ENCODE measurements around the gene C20orf144.

C20orf144 gene

DNA sequence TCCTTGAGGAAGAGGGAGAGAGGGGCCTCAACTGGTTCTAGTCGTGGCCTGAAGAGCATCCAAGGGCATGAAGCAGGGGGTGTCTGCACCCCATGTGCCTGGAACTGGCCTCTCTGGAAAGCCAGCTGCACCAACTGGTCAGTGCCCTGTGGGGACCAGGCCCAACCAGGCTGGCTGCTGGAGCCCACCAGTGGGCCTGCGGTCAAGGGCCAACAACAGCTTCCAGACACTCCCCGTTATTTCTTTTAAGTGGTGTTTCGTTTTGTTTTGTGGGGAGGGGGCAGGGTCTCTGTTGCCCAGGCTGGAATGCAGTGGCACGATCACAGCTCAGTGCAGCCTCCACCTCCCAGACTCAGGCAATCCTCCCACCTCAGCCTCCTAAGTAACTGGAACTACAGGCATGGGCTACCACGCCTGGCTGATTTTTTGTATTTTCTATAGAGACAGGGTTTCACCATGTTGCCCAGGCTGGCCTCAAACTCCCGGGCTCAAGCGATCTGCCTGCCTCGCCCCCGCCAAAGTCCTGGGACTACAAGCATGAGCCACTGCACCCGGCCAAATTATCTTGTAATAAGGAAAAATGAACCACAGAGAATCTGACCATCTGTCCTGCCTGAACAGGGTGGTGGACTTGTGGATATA lies 11.9 kb upstream of the C20orf144 start:
- no peak for DNase-seq (ENCODE audit: low spot score)

DNA sequence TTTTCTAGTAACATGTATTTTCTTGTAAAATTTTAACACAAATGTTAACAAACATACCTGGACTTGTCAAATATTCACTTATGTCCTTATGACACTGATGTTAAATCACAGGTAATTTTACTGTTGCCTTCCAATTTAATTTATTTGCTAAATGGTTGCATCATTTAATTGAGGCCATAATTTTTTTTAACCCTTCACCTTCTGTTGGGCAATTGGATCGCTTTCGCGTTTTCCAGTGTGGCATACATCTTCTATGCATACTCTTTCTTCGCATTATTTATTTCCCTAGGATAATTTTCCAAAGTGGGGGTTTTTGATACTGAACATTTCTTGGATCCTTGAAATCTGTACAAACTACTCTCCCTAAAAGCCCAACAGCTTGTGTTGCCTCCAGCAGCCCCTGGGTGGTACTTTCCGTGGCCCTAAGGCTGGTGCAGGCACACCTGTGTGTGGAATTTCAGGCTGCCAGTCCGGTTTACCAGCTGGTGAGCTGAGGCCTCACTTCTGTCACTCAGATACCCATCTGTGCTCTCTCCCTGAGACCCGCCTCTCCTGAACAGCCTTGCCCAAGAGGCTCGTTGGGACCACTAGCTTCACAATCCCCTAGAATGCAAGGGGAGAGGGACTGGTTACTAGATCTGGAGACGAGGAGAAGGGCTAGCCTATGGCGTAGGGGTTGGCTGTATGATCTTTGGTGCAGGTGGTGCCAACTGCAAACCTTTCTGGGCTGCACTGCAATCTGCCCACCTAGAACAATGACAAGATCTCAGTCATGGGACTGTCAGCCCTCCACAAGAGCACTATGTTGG lies 11.2 kb upstream of the C20orf144 start:
- no peak for DNase-seq (ENCODE audit: low spot score)

- no peak for DNase-seq (ENCODE audit: low spot score)
These were observed 10.5 kb upstream of the C20orf144 start for GRCh38 chr20:33651562-33652048.

- DNase-seq (ENCODE audit: low spot score) = peak; percentile 69
These were observed 8.8 kb upstream of the C20orf144 start for GRCh38 chr20:33653218-33653899.

DNA sequence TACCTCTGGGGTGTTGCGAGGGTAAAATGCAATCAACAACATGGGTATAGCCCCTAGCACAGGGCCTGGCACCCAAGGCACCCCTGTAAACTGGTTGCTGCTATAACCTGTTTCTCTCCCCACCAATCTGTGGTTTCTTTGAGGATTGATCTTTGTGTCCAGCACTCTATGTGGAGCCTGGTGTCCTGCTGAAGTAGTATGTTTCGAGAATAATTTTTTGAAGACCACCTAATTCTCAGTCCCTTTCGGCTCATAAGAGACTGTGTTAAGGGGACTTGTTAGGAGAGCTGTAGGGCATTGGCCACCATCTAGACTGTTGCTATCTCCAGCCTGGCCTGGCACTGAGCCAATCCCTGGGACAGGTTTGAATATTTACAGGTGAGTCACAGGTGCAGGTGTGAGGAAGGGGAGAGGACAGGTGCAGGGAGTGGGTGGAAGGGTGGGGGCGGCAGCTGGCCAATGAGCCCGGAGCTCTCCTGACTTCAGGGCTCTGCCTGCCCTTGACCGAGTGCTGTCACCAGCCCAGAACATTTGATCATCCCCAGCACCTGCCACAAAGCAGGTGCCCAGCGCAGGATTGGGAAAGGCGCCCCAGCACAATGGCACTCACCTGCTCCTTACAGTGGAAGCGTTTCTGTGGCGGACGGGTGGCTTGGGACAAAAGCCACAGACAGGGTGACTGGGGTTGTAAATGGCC lies 8.1 kb upstream of the C20orf144 start:
- no peak for DNase-seq (ENCODE audit: low spot score)

GRCh38 chr20:33654680-33655161 lies 7.4 kb upstream of the C20orf144 start:
- DNase-seq (ENCODE audit: low spot score) = no peak

DNA sequence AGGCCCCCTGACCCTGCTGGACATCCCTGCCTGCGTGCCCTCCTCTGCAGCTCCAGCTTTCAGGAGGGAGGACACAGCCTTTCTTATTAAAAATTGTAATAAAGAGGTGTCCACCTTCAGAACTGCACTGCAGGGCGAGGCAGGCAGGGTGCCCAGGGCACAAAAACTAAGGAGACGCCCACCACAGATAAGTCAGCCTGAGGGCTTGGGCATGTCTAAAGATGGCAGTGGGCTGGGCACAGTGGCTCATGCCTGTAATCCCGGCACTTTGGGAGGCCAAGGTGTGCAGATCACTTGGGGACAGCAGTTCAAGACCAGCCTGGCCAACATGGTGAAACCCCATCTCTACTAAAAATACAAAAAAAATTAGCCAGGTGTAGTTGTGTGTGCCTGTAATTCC lies 7.0 kb upstream of the C20orf144 start:
- no peak for DNase-seq (ENCODE audit: low spot score)

DNA sequence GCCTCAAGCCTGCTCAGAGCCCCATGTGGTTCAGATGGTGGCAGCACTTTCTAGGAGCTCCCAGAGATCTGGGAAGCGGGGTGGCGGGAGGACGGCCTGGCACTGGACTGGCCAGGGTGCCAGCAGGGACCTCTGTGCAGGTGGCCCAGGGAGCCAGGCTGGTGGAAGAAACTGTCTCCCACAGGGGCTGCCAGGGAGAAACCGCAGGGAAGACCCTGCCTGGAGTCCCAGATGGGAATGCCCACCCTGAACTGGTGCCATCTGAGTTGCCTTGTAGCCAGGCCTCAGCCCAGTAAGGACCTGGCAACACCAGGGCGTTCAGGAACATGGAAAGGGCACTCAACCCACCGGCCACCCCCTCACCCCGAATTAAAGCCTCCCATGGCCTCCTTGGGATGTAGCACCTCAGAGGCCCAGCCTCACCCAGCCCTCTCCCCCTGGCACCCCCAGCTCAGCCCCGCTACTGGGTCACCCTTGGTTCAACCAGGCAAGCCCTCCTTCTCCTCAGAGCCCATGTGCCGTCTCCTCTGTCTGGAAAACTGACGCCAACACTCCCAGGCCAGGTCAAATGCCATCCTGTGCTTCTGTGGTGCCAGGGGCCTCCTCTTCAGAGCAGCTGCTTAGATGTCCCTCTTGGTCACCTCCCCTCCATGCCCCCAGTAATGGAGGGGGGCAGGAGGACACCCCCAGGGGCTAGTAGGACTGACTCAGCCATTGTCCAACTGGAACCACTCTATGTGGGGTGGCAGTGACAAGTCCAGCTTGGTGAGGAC lies 5.9 kb upstream of the C20orf144 start:
- DNase-seq (ENCODE audit: low spot score) = no peak

DNA sequence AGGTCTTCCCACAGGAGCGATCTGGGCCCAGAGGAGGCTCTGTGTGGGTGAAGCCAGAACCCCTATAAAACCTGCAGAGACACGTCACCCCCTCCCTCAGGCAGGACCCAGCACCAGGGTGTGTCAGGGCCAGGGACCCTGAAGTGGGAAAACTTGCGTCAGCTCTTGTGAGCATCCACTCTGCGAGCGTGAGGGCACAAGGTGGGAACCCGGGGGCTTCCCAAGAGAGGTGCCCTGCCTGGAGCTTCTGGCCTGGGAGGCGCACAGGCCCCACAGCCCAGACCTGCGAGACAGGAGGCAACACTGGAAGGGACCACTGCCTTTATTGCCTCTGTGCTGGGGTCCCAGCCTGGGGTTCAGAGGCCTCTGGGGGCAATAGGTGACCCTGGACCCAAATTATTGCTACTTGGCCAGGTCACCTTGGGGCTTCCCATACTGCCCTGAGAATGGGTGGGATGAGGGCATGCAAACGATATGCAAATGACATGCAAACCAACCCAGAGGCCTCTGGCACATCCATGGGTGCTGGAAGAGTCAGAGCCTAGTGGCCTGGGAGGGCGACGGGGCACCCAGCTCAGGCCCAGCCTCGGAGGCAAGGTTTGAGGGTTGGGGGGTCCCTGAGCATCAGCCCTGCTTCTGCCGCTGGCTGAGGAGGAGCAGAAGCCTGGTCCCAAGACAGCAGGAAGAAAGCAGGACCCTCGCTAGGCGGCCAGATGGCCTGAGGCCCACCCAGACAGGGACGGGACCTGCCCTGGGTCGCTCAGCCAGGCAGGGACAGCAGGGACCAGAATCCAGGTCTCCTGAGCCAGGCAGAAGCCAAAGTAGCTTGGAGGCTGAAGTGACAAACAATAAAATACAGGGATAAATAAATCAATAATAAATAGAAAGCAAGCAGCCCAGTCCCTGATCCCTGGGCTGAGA lies 5.1 kb upstream of the C20orf144 start:
- DNase-seq (ENCODE audit: low spot score) = no peak

GRCh38 chr20:33657704-33658095 lies 4.4 kb upstream of the C20orf144 start:
- DNase-seq (ENCODE audit: low spot score) = no peak

- DNase-seq (ENCODE audit: low spot score) = no peak
These were observed 3.6 kb upstream of the C20orf144 start for GRCh38 chr20:33658510-33658909.

- DNase-seq (ENCODE audit: low spot score) = no peak
These were observed 3.2 kb upstream of the C20orf144 start for GRCh38 chr20:33658929-33659328.

DNA sequence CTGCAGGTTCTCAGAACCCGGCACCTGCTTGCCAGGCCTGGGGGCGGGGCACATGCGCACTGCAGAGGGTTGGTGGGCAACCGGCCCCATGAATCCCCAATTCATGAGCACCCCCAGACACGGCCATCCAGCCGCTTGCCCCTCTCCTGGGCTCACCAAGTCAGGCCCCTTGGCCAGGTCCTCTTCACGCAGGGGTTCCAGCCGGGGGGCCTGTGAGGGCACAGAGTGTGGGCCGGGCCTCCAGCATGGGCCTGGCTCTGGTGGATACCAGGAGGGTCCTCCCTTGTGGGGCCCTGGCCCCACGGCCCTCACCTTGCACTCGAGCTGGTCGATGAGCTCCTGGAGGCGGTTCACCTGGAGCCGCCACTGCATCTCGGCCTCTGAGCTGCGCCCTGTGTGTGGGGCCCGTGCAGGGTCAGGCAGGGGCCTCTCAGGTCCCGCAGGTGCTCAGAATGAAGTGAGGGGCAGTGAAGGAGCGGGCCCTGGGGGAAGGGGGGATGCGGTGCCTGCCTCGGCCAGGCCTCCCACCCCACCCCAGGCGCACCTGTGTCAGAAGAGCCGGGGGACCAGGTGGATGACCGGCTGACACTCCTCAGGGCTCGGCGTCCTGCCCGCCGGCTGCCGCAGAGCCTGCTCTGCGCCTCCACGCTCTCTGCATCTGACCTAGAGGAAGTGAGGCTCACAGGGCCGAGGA lies 2.6 kb upstream of the C20orf144 start:
- no peak for DNase-seq (ENCODE audit: low spot score)

DNA sequence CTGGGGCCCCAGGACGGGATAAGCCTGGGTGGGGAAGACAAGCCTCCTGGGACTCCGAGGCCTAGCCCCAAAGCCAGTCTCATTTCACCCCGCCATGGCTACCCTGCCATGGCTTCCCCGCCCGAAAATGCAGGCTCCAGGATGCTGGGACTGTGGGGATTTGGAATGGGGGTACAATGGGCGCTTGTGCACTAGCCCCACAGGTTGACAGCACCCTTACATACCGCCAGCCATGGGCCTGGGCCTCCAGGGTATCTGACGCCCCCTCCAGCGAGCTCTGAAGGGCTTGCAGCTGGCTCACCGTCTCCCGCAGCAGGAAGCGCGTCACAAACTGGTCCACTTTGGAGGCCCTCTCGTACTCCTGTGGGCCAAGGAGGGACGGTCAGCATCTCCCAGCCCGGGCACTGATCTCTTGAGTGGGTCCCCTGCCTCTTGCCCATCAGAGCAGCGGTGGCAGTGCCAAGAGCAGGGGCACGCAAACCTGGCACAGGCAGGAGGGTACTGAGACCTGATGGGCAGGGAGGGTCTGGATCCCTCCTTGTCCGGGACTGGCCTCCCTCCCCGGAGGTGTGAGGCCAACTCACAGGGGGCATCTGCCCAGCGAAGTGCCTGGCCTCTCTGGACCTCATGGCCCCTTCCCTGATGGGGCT lies 2.0 kb upstream of the C20orf144 start:
- DNase-seq (ENCODE audit: low spot score) = no peak

- DNase-seq (ENCODE audit: low spot score) = no peak
These were observed 1.5 kb upstream of the C20orf144 start for GRCh38 chr20:33660685-33661058.

DNA sequence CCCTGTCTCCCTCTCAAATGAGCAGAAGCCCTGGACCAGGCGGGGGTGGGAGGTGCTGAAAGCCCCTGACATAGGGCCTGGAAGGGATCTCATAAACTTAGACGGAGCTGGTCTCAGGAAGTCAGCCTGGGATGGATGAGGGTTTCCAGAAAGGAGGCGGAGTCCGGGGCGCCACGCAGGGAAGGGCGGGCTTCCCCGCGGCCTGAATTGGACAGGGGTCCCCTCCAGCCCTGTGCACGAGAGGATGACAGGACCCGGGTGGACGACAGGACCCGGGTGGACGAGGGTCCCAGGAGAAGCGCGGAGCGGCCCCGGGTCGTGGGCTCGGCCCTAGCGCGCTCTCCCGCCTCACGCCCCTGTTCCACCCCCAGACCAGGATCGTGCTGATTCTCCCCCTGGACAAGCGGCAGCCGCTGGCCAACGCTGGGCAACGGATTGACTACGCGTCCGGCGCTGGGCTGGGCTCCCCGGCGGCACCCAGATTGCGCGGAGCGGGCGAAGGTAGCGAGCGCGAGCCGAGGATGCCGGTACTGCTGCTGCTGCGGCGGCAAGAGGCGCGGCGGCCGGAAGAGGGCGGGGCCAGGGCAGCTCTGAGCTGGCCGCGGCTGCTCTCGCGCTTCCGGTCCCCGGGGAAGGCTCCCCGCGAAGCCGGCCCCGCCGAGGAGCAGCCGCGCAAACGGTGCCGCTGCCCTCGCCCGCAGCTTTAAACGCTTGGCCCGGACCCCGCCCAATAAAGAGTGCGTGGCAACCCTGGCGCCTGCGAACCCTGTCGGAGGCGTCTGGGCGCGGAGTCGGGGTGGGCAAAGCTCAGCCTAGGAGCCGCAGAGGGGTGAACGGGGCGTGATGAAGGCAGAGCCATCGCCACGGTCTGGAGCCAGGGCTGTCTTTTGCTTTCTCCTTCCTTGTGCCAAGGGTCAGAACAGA lies 1.3 kb downstream of the C20orf144 start:
- DNase-seq (ENCODE audit: low spot score) = no peak

DNA sequence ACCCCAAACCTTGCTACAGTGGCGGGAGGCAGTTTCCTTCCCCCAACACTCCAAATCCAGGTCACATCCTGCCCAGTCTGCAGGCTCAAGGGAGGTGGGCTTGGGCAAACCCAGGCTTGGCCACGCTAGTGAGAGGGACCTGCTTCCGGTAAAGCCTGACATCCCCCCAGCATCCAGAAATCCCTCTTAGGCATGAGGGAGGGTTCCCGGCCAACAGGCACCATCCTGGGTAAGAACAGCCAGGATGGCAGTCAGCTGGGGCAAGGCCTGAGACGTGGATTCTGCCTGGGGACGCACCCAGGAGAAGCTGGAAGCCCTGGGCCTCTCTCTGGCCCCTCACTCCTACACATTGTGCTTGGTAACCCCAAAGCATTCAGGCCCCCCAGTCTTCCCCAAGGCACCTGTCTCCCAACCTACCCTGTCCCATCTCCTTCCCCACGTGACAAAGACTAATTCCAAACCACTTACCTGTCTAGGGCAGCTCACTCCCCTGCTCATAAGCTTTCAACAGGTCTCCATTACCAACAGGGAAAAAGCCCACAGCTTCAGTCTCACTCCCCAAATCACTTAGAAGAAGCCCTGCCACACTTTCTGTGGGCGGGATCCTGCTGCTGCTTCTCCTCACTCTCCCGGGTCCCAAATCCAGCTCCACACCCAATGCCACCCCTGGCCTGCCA lies 2.1 kb downstream of the C20orf144 start:
- DNase-seq (ENCODE audit: low spot score) = no peak

GRCh38 chr20:33664762-33665144 lies 2.6 kb downstream of the C20orf144 start:
- DNase-seq (ENCODE audit: low spot score) = no peak

Data from pons (tissue), 1 donor.